Neuronal stem cell (in vitro differentiated cells): ENCODE data around the gene PLAAT2.

Experiments used
- DNase-seq: peaks from one replicate; pipeline ENCODE4 v3.0.0-alpha.2; 2013; ENCODE audit warnings: low spot score
- H2AFZ ChIP-seq: one replicate; pipeline ENCODE4 v1.6.1; 2013; ENCODE audit warnings: mild to moderate bottlenecking, low read length, inconsistent platforms
- H2AK5ac ChIP-seq: 2 replicates; pipeline ENCODE4 v1.6.1; 2013; ENCODE audit warnings: low read depth, mild to moderate bottlenecking, inconsistent platforms, low read length, moderate library complexity, mixed read lengths
- H2BK120ac ChIP-seq: 2 replicates; pipeline ENCODE4 v1.6.1; 2013; ENCODE audit warnings: low read depth, mild to moderate bottlenecking, inconsistent platforms, low read length, moderate library complexity, mixed read lengths
- H2BK12ac ChIP-seq: one replicate; pipeline ENCODE4 v1.6.1; 2013; ENCODE audit warnings: low read length, inconsistent platforms
- H2BK15ac ChIP-seq: 2 replicates; pipeline ENCODE4 v1.6.1; 2013; ENCODE audit warnings: mild to moderate bottlenecking, low read length, inconsistent platforms, mixed read lengths
- H2BK5ac ChIP-seq: one replicate; pipeline ENCODE4 v1.6.1; 2013; ENCODE audit warnings: inconsistent platforms, mild to moderate bottlenecking, low read length, moderate library complexity
- H3K14ac ChIP-seq: one replicate; pipeline ENCODE4 v1.6.1; 2013; ENCODE audit warnings: low read length, inconsistent platforms
- H3K18ac ChIP-seq: 2 replicates; pipeline ENCODE4 v1.6.1; 2013; ENCODE audit warnings: low read length, inconsistent platforms
- H3K23ac ChIP-seq: 2 replicates; pipeline ENCODE4 v1.6.1; 2013; ENCODE audit warnings: low read depth, mild to moderate bottlenecking, mixed read lengths, low read length, inconsistent platforms; ENCODE audit not compliant: poor library complexity
- H3K27ac ChIP-seq: replicated peaks from 3 replicates; pipeline ENCODE4 v1.5.1; 2013; ENCODE audit warnings: low read length, inconsistent platforms
- H3K27me3 ChIP-seq, 3 experiments: 2 replicates each; pipeline ENCODE4 v1.6.1; 2013; ENCODE audit warnings: low read length in 3 of 3, mild to moderate bottlenecking in 2 of 3, inconsistent platforms in 1 of 3, low read depth in 1 of 3, mixed read lengths in 1 of 3, moderate library complexity in 1 of 3; ENCODE audit not compliant: control insufficient read depth in 3 of 3, insufficient read depth in 3 of 3
- H3K36me3 ChIP-seq, 2 donors: replicated peaks in 1 of 2; 2 replicates each; pipeline ENCODE4 v1.6.1; 2013; ENCODE audit warnings: low read length in 2 of 2; ENCODE audit not compliant: control insufficient read depth in 2 of 2, insufficient read depth in 2 of 2
- H3K4ac ChIP-seq: 2 replicates; pipeline ENCODE4 v1.6.1; 2013; ENCODE audit warnings: inconsistent platforms, mild to moderate bottlenecking, low read length, moderate library complexity
- H3K4me1 ChIP-seq, 2 donors: 1 replicate in 1 of 2; 2 replicates in 1 of 2; pipeline ENCODE4 v1.6.1; 2013; ENCODE audit warnings: low read length in 2 of 2, low read depth in 1 of 2; ENCODE audit not compliant: control insufficient read depth in 2 of 2, insufficient read depth in 1 of 2
- H3K4me2 ChIP-seq: one replicate; pipeline ENCODE4 v1.6.1; 2013; ENCODE audit warnings: mild to moderate bottlenecking, low read length, inconsistent platforms; ENCODE audit not compliant: insufficient read depth, poor library complexity, severe bottlenecking
- H3K4me3 ChIP-seq, 2 donors: 2 replicates each; pipeline ENCODE4 v1.5.1; 2013; ENCODE audit warnings: low read length in 2 of 2, mild to moderate bottlenecking in 2 of 2, inconsistent platforms in 1 of 2, moderate library complexity in 1 of 2
- H3K79me1 ChIP-seq: one replicate; pipeline ENCODE4 v1.6.1; 2013; ENCODE audit warnings: low read depth, mild to moderate bottlenecking, inconsistent platforms, low read length, moderate library complexity
- H3K9ac ChIP-seq: one replicate; pipeline ENCODE4 v1.6.1; 2013; ENCODE audit warnings: mild to moderate bottlenecking, low read depth, low read length, inconsistent platforms; ENCODE audit not compliant: poor library complexity
- H3K9me3 ChIP-seq, 2 donors: replicated peaks in 1 of 2; 2 replicates each; pipeline versions ENCODE3 to v1.6.1; 2013; ENCODE audit warnings: low read length in 2 of 2, mild to moderate bottlenecking in 2 of 2, inconsistent platforms in 1 of 2, low read depth in 1 of 2, mixed read lengths in 1 of 2, moderate library complexity in 1 of 2; ENCODE audit not compliant: control insufficient read depth in 2 of 2, insufficient read depth in 1 of 2
- H4K8ac ChIP-seq: one replicate; pipeline ENCODE4 v1.6.1; 2013; ENCODE audit warnings: low read depth, mild to moderate bottlenecking, inconsistent platforms, low read length, moderate library complexity
- H4K91ac ChIP-seq: one replicate; pipeline ENCODE4 v1.6.1; 2013; ENCODE audit warnings: low read length, low read depth, mild to moderate bottlenecking, inconsistent platforms; ENCODE audit not compliant: poor library complexity
- WGBS, 2 donors: extraction: QIAGEN DNeasy Blood & Tissue Kit; methylation state at CpG; one replicate each; pipeline ENCODE4 v1.1.7; 2013; ENCODE audit warnings: missing lambda C conversion rate in 2 of 2, mixed read lengths in 1 of 2; ENCODE audit not compliant: insufficient read length in 2 of 2, insufficient replicate concordance in 1 of 2; ENCODE audit errors: extremely low coverage in 2 of 2; 5-methylcytosine and 5-hydroxymethylcytosine counted together

The PLAAT2 gene

DNA sequence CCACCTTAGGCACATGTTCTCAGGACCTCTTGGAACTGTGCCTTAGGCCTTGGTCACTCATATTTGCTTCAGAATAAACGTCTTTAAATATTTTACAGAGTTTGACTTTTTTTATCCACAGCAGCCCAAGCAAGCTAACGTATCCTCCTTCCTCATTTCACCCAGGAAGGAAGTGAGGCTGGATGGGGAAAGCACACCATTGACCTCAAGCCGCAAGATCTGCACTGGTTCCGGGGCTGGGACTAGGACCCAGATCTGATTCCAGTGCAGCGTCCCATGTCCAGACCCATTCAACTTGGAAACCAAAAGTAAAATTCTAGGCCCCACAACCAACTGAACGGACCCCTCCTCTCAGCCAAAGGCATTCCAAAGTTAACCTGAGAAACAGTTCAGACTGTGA is 59.7 kb downstream of the PLAAT2 start:
- Histone ChIP-seq H3K36me3 (no peaks in the 10 kb centered on the region), H3K23ac (no peak overlapping the region), H3K9ac (no peak overlapping the region), H2BK5ac (no peak overlapping the region), H2BK15ac (no peak overlapping the region), H3K4me3 (no peak overlapping the region), H3K27ac (no peak overlapping the region), H3K4me2 (no peak overlapping the region), H2AK5ac (no peak overlapping the region), H3K4me1 (no peaks in the 10 kb centered on the region), H2BK12ac (no peak overlapping the region), H3K18ac (no peak overlapping the region), H3K79me1 (no peaks in the 10 kb centered on the region), H2AFZ (no peak overlapping the region), H2BK120ac (no peak overlapping the region), H3K14ac (no peak overlapping the region), H4K8ac (no peak overlapping the region), H3K4ac (no peak overlapping the region), H4K91ac (no peak overlapping the region), H3K27me3 (no peaks in the 10 kb centered on the region), H3K9me3 (no peaks in the 10 kb centered on the region)
- no peak for DNase-seq
- WGBS, 2 donors: no CpG with 5 or more reads among the region's 6 CpGs
